GM12878 (cell line): Measurements from ENCODE around the gene CTIF. TPM values are rescaled to one million over a fixed set of nuclear protein-coding genes. Genes with fewer than 3 reads are reported as not detected.

Experiments
- ATAC-seq: fragments of 200-7000 bp; cut with Tn5 transposase; 3 replicates; pipeline ENCODE4 v1.9.1; 2020; ENCODE audit warnings: mild to moderate bottlenecking, moderate library complexity
- BruUV-seq: library from RNA; stranded (reverse); fragments of 400-500 nt; replicated peaks from 2 replicates; lab custom pipeline; 2021; lab: Mats Ljungman, UMichigan
- CTCF ChIA-PET: fragments of 300-600 bp; sonication (Branson Sonifier 250); formaldehyde crosslinking; extraction: SDS; loops from one replicate; lab custom pipeline; 2021; ENCODE audit warnings: inconsistent platforms; lab: Yijun Ruan, JAX
- POLR2A ChIA-PET: fragments of 350-600 bp; formaldehyde crosslinking; extraction: SDS; loops from one replicate; lab custom pipeline; 2021; ENCODE audit warnings: inconsistent platforms; lab: Charles Lee
- RAD21 ChIA-PET: fragments of 300-600 bp; sonication (Branson Sonifier 250); formaldehyde crosslinking; loops from one replicate; lab custom pipeline; 2023; ENCODE audit warnings: antibody characterized with exemption; ENCODE audit not compliant: unreplicated experiment; lab: Charles Lee
- SMC1A ChIA-PET: fragments of 300-600 bp; sonication (Branson Sonifier 250); formaldehyde crosslinking; loops from one replicate; lab custom pipeline; 2023; ENCODE audit not compliant: unreplicated experiment, uncharacterized antibody; lab: Charles Lee
- DNase-seq: peaks from one replicate; pipeline ENCODE4 v3.0.0-alpha.2; 2011; ENCODE audit warnings: low read depth, low spot score
- FAIRE-seq: peaks from 3 replicates; lab custom pipeline; 2011; peaks lifted over from hg19 to GRCh38; lab: Jason Lieb, UNC
- H2AFZ ChIP-seq: 2 replicates; pipeline ENCODE4 v1.6.0; 2011; ENCODE audit warnings: low read depth, low read length, control low read depth; ENCODE audit not compliant: control insufficient read depth
- H3K27ac ChIP-seq: 2 replicates; pipeline ENCODE4 v1.5.1; 2011; ENCODE audit warnings: control low read depth; ENCODE audit not compliant: control insufficient read depth, insufficient read depth
- H3K27me3 ChIP-seq, 2 experiments: replicated peaks in 1 of 2; 2 replicates each; pipeline versions ENCODE4 v1.6.0 to v1.6.1; 2011; ENCODE audit warnings: low read length in 1 of 2; ENCODE audit not compliant: control insufficient read depth in 2 of 2, insufficient read depth in 2 of 2
- H3K36me3 ChIP-seq, 2 experiments: 2 replicates each; pipeline ENCODE4 v1.5.1; 2011; ENCODE audit warnings: low read length in 1 of 2; ENCODE audit not compliant: control insufficient read depth in 2 of 2, insufficient read depth in 2 of 2
- H3K4me1 ChIP-seq: 2 replicates; pipeline ENCODE4 v1.6.1; 2011; ENCODE audit warnings: mild to moderate bottlenecking, low read length, moderate library complexity, mixed read lengths; ENCODE audit not compliant: control insufficient read depth, insufficient read depth
- H3K4me2 ChIP-seq: 2 replicates; pipeline ENCODE4 v1.6.0; 2011; ENCODE audit warnings: control low read depth; ENCODE audit not compliant: control insufficient read depth, insufficient read depth
- H3K4me3 ChIP-seq: fragments of 200-600 bp; sonication (generic); 2 replicates; pipeline ENCODE4 v1.5.1; 2016
- H3K79me2 ChIP-seq: 2 replicates; pipeline ENCODE4 v1.6.0; 2011; ENCODE audit warnings: low read length; ENCODE audit not compliant: control insufficient read depth, insufficient read depth
- H3K9ac ChIP-seq: 2 replicates; pipeline ENCODE4 v1.8.0; 2011; ENCODE audit warnings: low read length, control low read depth, mixed read lengths; ENCODE audit not compliant: control insufficient read depth, insufficient read depth
- H3K9me3 ChIP-seq: replicated peaks from 3 replicates; pipeline ENCODE4 v1.5.1; 2011; ENCODE audit warnings: mild to moderate bottlenecking, low read length; ENCODE audit not compliant: control insufficient read depth, insufficient read depth
- H4K20me1 ChIP-seq: 2 replicates; pipeline ENCODE4 v1.6.0; 2011; ENCODE audit not compliant: control insufficient read depth, insufficient read depth
- CHD1 ChIP-seq: IDR thresholded peaks from 2 replicates; pipeline ENCODE4 v1.6.1; 2012; ENCODE audit warnings: low read depth, low read length, improper control_type of control experiment
- EGR1 ChIP-seq, 2 experiments: IDR thresholded peaks; 1 replicate in 1 of 2; 2 replicates in 1 of 2; pipeline ENCODE4 v1.6.1; 2011 to 2012; ENCODE audit warnings: low read depth in 2 of 2, low read length in 2 of 2, borderline replicate concordance in 1 of 2, mild to moderate bottlenecking in 1 of 2, moderate library complexity in 1 of 2
- EP300 ChIP-seq, 2 experiments: fragments of 150-350 bp in 1 of 2; IDR thresholded peaks; 2 replicates each; pipeline ENCODE4 v1.6.1; 2011 to 2012; ENCODE audit warnings: low read depth in 2 of 2, low read length in 2 of 2, borderline replicate concordance in 1 of 2, improper control_type of control experiment in 1 of 2, inconsistent platforms in 1 of 2; ENCODE audit not compliant: control insufficient read depth in 1 of 2
- ESRRA ChIP-seq: IDR thresholded peaks from 2 replicates; pipeline ENCODE4 v1.6.1; 2012; ENCODE audit warnings: mild to moderate bottlenecking, low read length, improper control_type of control experiment
- GABPA ChIP-seq: IDR thresholded peaks from 2 replicates; pipeline ENCODE4 v1.6.1; 2014; ENCODE audit warnings: antibody characterized with exemption, low read depth, mild to moderate bottlenecking, inconsistent platforms
- JUND ChIP-seq: IDR thresholded peaks from 2 replicates; pipeline ENCODE4 v1.6.1; 2012; ENCODE audit warnings: low read depth, mild to moderate bottlenecking, low read length, improper control_type of control experiment, moderate library complexity
- NR2F1 ChIP-seq: fragments of 450-650 bp; conservative IDR thresholded peaks from 2 replicates; pipeline ENCODE4 v1.6.1; 2017; ENCODE audit warnings: mild to moderate bottlenecking
- PML ChIP-seq: IDR thresholded peaks from 2 replicates; pipeline ENCODE4 v1.6.1; 2012; ENCODE audit warnings: low read length, inconsistent platforms
- RCOR1 ChIP-seq: conservative IDR thresholded peaks from 2 replicates; pipeline ENCODE4 v1.6.1; 2012; ENCODE audit warnings: low read depth, low read length, improper control_type of control experiment
- STAT3 ChIP-seq: IDR thresholded peaks from 2 replicates; pipeline ENCODE4 v1.6.1; 2011; ENCODE audit warnings: low read depth, low read length, improper control_type of control experiment
- TCF12 ChIP-seq: IDR thresholded peaks from 2 replicates; pipeline ENCODE4 v1.6.1; 2011; ENCODE audit warnings: low read depth, mild to moderate bottlenecking, low read length
- WGBS: methylation state at CpG from one replicate; pipeline ENCODE4 v1.1.6; 2016; ENCODE audit warnings: low lambda C conversion rate; ENCODE audit not compliant: insufficient replicate concordance, insufficient coverage; ENCODE audit errors: missing lambda C conversion rate; 5-methylcytosine and 5-hydroxymethylcytosine counted together
- in situ Hi-C: fragments of 300-500 bp; cut with MboI; formaldehyde crosslinking; loops from 9 replicates; pipeline ENCODE4 v1.14.3; 2018; ENCODE audit warnings: mixed read lengths
- intact Hi-C: fragments of 100-400 bp; cut with micrococcal nuclease; formaldehyde crosslinking; loops from one replicate; pipeline ENCODE4 v1.14.2; 2022; ENCODE audit not compliant: unreplicated experiment
- polyA plus RNA-seq, 11 experiments: library from polyadenylated mRNA; depleted of rRNA in 4 of 11; unstranded in 6 of 11; stranded (reverse) in 5 of 11; fragments of >200 nt; fragmentation: Nextera tagmentation in 4 of 11; fragmentation: Illumina TruSeq in 1 of 11; extraction: Ambion mirVana in 4 of 11; extraction: Trizol in 1 of 11; gene quantifications; 1 replicate in 1 of 11; 2 replicates in 10 of 11; pipeline versions ENCODE4 v1.2.1 to v1.2.3, GENCODE V29; 2011 to 2016; ENCODE audit warnings: inconsistent platforms in 2 of 11, missing spikeins in 2 of 11, low read depth in 1 of 11
- total RNA-seq, 4 experiments: library from RNA; depleted of rRNA in 3 of 4; stranded (reverse); fragments of >200 nt in 3 of 4; fragmentation: Illumina TruSeq in 1 of 4; extraction: Trizol in 1 of 4; gene quantifications; 2 replicates each; pipeline versions ENCODE4 v1.2.1 to v1.2.3, GENCODE V29; 2013 to 2021
- TF ChIP-seq, protein P1 (sequence below): fragments of 450-650 bp; IDR thresholded peaks from 2 replicates; pipeline ENCODE4 v1.6.1; 2017; ENCODE audit warnings: borderline replicate concordance
- TF ChIP-seq, protein P2 (sequence below): fragments of 150-350 bp; IDR thresholded peaks from 2 replicates; pipeline ENCODE4 v1.6.1; 2016; ENCODE audit warnings: low read depth, low read length

The CTIF gene
- total and polyA plus RNA-seq, 10 of the 15 experiments (the other 5 are each of a cell fraction or from before 2014, with no cell fraction given): 0.06 to 11.6 (median 2.5) TPM

DNA sequence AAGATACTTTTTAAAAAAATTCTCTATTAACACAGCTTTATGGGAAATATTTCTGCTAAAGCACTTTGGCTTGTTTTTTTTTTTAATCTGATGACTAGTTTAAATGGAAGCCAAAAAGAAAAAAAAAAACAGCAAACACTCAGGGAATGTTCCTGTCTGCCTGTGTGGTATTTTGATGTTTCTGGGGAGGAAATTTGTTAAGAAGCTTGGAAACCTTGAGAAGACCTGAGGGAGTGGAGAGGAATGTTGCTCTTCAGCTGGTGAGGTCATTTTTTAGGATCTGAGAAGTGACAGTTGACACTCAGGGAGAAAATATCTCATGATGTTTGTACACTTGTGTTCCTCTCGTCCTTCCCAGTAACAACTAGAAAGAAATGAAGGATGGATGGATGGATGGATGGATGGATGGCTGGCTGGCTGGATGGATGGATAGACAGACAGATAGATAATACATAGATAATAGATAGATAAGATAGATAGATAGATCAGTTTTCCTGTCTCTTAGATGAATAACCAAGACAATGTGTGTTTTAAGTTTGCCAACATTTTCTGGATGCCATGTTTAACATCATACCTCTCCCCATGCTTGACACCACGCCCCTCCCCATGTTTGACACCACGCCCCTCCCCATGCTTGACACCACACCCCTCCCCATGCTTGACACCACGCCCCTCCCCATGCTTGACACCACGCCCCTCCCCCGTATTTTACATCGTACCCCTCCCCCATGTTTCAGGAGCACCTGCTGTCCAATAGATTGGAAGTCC is 84.8 kb downstream of the CTIF start:
- ChIA-PET SMC1A (no interaction called here), RAD21 (interaction anchor here (0.6 kb wide), 1 partner anchor 506 kb away, joined by 3 read pairs; no protein-coding TSS in a partner anchor), POLR2A (no interaction called here), CTCF (no interaction called here)
- no peak overlapping the region for H2AFZ ChIP-seq
- in situ Hi-C loops (no loop called here), intact Hi-C loops (no loop called here)
- H3K4me1 ChIP-seq: peaks cover 14% of the 10 kb centered on the region
- no peaks in the 10 kb centered on the region for H3K9me3 ChIP-seq
- no peak for FAIRE-seq
- no TSS peak for BruUV-seq
- TF ChIP-seq CHD1: no peak
- TF ChIP-seq, protein P1, sequence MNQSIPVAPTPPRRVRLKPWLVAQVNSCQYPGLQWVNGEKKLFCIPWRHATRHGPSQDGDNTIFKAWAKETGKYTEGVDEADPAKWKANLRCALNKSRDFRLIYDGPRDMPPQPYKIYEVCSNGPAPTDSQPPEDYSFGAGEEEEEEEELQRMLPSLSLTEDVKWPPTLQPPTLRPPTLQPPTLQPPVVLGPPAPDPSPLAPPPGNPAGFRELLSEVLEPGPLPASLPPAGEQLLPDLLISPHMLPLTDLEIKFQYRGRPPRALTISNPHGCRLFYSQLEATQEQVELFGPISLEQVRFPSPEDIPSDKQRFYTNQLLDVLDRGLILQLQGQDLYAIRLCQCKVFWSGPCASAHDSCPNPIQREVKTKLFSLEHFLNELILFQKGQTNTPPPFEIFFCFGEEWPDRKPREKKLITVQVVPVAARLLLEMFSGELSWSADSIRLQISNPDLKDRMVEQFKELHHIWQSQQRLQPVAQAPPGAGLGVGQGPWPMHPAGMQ: no peak
- H3K27ac ChIP-seq: no peak overlapping the region
- DNase-seq: no peak
- no peak overlapping the region for H3K9ac ChIP-seq
- WGBS: 51% methylated on average over 7 of the region's 7 CpGs
- H3K4me3 ChIP-seq: no peak overlapping the region
- ATAC-seq: no peak
- H3K4me2 ChIP-seq: no peak overlapping the region
- no peaks in the 10 kb centered on the region for H3K79me2 ChIP-seq
- no peaks in the 10 kb centered on the region for H4K20me1 ChIP-seq
- H3K27me3 ChIP-seq: no peaks in the 10 kb centered on the region
- H3K36me3 ChIP-seq: no peaks in the 10 kb centered on the region

DNA sequence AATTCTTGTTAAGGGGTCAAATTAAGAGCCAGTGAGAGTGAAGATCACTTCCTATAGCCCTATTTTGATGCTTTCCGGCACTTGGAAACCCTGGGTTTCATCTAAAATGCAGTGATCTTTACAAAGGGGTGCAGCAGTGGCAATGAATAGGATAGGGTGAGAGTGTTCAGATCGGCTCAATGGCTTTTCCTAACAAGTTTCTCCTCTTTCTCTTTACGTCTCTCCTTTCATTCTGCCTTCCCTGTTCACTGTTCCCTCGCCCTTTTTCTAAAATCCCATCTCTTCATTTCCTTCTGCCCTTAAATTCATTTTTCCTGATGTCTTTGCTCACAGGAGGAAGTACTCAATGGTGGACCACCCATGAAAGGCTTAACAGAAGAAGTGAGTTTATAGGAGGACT is 86.0 kb downstream of the CTIF start:
- POLR2A ChIA-PET: no interaction called here
- no peaks in the 10 kb centered on the region for H3K27me3 ChIP-seq
- no peaks in the 10 kb centered on the region for H3K36me3 ChIP-seq
- in situ Hi-C loops: no loop called here
- H3K79me2 ChIP-seq: no peaks in the 10 kb centered on the region
- no peak overlapping the region for H3K4me3 ChIP-seq
- CTCF ChIA-PET: no interaction called here
- peaks cover 14% of the 10 kb centered on the region for H3K4me1 ChIP-seq
- 97% methylated on average over 4 of the region's 4 CpGs for WGBS
- RAD21 ChIA-PET: no interaction called here
- no peaks in the 10 kb centered on the region for H4K20me1 ChIP-seq
- H3K9me3 ChIP-seq: no peaks in the 10 kb centered on the region
- no peak overlapping the region for H3K4me2 ChIP-seq
- intact Hi-C loops: no loop called here
- no peak for DNase-seq
- no peak for ATAC-seq
- no peak for FAIRE-seq
- no peak overlapping the region for H3K9ac ChIP-seq
- no TSS peak for BruUV-seq
- H3K27ac ChIP-seq: no peak overlapping the region
- SMC1A ChIA-PET: no interaction called here
- H2AFZ ChIP-seq: no peak overlapping the region
- TF ChIP-seq PML (no peak), JUND (no peak), ESRRA (no peak), GABPA (no peak), RCOR1 (no peak), TCF12 (no peak), NR2F1 (no peak), EGR1 (IDR thresholded peaks at IDR 0.05; ENCODE audit: borderline replicate concordance in 1 of 2, low read depth in 2 of 2, low read length in 2 of 2) (no peak), EP300 (IDR thresholded peaks at IDR 0.05; ENCODE audit: borderline replicate concordance in 1 of 2, control insufficient read depth in 1 of 2, low read depth in 2 of 2, low read length in 2 of 2) (no peak), STAT3 (no peak)
- TF ChIP-seq, protein P2, sequence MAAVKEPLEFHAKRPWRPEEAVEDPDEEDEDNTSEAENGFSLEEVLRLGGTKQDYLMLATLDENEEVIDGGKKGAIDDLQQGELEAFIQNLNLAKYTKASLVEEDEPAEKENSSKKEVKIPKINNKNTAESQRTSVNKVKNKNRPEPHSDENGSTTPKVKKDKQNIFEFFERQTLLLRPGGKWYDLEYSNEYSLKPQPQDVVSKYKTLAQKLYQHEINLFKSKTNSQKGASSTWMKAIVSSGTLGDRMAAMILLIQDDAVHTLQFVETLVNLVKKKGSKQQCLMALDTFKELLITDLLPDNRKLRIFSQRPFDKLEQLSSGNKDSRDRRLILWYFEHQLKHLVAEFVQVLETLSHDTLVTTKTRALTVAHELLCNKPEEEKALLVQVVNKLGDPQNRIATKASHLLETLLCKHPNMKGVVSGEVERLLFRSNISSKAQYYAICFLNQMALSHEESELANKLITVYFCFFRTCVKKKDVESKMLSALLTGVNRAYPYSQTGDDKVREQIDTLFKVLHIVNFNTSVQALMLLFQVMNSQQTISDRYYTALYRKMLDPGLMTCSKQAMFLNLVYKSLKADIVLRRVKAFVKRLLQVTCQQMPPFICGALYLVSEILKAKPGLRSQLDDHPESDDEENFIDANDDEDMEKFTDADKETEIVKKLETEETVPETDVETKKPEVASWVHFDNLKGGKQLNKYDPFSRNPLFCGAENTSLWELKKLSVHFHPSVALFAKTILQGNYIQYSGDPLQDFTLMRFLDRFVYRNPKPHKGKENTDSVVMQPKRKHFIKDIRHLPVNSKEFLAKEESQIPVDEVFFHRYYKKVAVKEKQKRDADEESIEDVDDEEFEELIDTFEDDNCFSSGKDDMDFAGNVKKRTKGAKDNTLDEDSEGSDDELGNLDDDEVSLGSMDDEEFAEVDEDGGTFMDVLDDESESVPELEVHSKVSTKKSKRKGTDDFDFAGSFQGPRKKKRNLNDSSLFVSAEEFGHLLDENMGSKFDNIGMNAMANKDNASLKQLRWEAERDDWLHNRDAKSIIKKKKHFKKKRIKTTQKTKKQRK: no peak
